RWPE1 (cell line): Measurements from ENCODE around the gene BICDL1.

Experiments
- CTCF ChIA-PET: fragments of 350-600 bp; sonication (Branson Sonifier 250); formaldehyde crosslinking; extraction: SDS; loops from one replicate; lab custom pipeline; 2021; lab: Yijun Ruan, JAX
- POLR2A ChIA-PET: fragments of 400-600 bp; formaldehyde crosslinking; extraction: SDS; loops from one replicate; lab custom pipeline; 2020; ENCODE audit warnings: antibody characterized with exemption; ENCODE audit not compliant: low non-redundant PET; lab: Yijun Ruan, JAX
- DNase-seq: peaks from one replicate; pipeline ENCODE4 v3.0.0; 2012; ENCODE audit warnings: low spot score
- H3K27ac ChIP-seq: fragments of 450-650 bp; 2 replicates; pipeline ENCODE4 v1.5.1; 2017
- TF ChIP-seq, protein P1 (sequence below): fragments of 450-650 bp; conservative IDR thresholded peaks from 2 replicates; pipeline ENCODE4 v1.5.1; 2017; ENCODE audit warnings: low read depth, mild to moderate bottlenecking

BICDL1 gene

DNA sequence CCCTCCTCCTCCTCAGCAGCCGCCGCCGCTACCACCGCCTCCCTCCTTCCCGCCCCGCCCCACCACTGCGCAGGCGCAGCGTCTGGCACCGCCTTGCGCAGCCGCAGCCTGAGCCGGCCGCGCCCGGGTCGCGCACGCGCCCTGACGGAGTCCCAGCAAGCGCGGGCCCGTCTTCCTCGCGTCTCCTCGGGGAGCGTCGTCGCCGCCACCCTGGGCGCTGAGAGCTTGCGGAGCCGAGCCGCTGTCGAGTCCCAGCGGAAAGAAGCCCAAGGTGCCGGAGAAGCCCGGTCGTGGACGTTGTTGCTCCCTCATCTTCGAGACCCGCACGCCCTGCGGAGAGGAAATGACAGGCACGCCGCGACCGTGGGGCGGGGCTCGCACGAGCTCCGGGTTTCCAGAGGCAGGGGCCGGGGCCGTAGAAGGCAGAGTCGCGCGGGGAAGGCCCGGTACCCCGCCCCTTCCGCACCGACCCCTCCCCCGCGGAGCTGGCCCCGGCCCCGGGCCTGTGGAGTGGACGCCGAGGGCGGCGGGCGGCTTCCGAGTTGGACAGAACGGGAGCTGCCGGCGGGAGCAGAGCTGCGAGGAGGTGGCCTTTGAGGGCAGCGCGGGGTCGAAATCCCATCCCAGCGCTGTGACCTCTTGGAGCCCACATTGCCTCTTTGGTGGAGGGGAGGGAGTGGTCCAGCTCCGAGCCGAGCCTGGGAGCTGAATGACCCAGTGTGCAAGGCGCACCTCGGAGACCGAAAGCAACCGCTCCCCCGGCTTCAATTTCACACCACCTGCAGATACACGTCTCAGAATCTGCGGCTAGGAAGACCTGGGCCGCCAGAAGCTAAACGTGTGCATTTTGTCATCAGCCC lies 128.0 kb downstream of the BICDL1 start:
- peak overlapping the region; percentile 94 for H3K27ac ChIP-seq
- ChIA-PET POLR2A (interaction anchor here (0.6 to 2.1 kb wide), 4 partner anchors 17 to 147 kb away, joined by 3 to 11 read pairs (median 4); partner anchors contain the start of gene RPLP0), CTCF (no interaction called here)
- peak; percentile 99 for DNase-seq
- TF ChIP-seq, protein P1, sequence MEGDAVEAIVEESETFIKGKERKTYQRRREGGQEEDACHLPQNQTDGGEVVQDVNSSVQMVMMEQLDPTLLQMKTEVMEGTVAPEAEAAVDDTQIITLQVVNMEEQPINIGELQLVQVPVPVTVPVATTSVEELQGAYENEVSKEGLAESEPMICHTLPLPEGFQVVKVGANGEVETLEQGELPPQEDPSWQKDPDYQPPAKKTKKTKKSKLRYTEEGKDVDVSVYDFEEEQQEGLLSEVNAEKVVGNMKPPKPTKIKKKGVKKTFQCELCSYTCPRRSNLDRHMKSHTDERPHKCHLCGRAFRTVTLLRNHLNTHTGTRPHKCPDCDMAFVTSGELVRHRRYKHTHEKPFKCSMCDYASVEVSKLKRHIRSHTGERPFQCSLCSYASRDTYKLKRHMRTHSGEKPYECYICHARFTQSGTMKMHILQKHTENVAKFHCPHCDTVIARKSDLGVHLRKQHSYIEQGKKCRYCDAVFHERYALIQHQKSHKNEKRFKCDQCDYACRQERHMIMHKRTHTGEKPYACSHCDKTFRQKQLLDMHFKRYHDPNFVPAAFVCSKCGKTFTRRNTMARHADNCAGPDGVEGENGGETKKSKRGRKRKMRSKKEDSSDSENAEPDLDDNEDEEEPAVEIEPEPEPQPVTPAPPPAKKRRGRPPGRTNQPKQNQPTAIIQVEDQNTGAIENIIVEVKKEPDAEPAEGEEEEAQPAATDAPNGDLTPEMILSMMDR = no peak

DNA sequence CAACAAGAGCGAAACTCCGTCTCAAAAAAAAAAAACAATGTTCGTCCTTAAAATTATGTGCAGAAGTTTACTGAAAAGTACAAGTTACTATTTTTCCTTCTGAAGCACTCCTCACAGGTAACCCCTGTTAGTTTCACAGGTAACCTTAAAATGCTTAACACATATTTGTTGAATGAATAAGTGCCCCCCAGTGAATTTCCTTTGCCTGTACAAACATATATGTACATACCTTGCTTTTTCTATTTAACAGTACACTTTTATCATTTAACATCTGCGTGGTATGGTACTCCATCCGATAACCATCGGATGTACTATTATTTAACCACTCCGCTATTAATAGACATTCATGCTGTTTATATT lies 128.9 kb downstream of the BICDL1 start:
- POLR2A ChIA-PET = interaction anchor here (0.6 to 2.1 kb wide), 4 partner anchors 82 to 179 kb away, joined by 3 to 11 read pairs (median 4); partner anchors contain the start of gene RPLP0
- H3K27ac ChIP-seq = peak overlapping the region; percentile 94
- CTCF ChIA-PET = interaction anchor here (0.6 kb wide), 1 partner anchor 166 kb away, joined by 3 read pairs; no protein-coding TSS in a partner anchor
- DNase-seq = peak; percentile 41
- TF ChIP-seq, protein P1 = no peak

DNA sequence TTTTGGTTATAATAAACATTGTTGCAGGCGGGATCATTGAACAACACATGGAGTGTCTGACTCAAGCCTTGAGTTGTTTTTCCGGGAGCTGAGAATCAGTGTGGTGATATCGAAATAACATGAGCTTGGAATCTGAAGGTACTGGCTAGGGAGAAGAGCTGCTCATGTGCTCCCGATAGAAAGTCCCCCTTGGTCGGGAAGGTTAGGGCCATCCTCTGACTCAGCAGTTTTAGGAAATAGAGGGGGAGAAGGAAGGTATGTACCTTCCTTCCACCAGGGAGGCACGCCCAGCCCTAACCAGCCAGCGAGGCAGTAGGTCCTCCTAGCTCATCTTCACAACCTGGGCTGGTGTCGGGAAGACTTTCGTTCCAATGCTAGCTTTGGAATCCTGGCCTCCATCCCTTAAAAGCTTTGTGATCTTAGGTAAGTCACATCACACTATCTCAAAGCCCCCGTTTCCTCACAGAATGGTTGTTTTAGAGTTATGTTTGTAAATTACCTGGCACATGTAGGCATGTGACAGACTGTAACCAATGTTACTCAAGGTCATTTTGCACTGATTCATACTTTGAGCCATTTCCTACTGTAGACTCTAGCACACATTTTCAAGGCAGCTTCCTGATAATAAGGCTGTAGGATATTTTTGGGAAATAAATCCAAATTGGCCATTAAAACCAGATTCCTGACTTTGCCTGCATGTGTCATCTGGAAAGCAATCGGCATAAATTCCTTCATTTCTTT lies 129.5 kb downstream of the BICDL1 start:
- POLR2A ChIA-PET = interaction anchor here (0.7 to 1.0 kb wide), 2 partner anchors 29 to 179 kb away, joined by 3 read pairs; no protein-coding TSS in a partner anchor
- H3K27ac ChIP-seq = peak overlapping the region; percentile 94
- TF ChIP-seq, protein P1 = no peak
- DNase-seq = peak; percentile 65
- CTCF ChIA-PET = interaction anchor here (0.6 kb wide), 1 partner anchor 165 kb away, joined by 3 read pairs; no protein-coding TSS in a partner anchor

DNA sequence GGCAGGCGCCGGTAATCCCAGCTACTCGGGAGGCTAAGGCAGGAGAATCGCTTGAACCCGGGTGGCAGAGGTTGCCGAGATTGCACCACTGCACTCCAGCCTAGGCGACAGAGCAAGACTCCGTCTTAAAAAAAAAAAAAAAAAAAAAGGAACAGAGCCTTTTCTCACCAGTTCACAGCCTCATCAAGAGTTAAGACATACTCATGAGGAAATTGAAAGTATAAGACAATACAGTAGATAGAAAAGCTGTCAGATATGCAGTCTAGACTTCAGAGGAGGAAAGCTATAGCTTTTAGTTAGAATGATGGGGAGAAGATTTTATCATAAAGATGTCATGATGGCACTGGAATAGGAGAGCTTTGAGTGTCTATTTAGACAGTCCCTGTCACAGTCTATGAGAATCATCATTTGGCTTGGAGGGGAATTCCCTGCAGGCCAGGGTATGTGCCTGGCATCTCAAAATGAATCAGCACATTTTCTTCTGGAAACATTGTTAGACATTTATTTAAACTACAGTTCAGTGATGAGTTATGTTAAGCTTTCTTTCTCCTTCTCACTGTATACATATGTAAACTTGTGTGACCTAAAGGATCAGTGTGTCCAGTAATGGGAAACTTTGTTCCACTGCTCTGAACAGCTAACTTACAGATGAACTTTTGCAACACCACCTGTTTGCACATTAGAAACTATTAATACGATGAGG lies 130.4 kb downstream of the BICDL1 start:
- H3K27ac ChIP-seq = peak overlapping the region; percentile 94
- ChIA-PET POLR2A (interaction anchor here (1.0 kb wide), 1 partner anchor 28 kb away, joined by 3 read pairs; no protein-coding TSS in a partner anchor), CTCF (no interaction called here)
- DNase-seq = no peak
- TF ChIP-seq, protein P1 = no peak

DNA sequence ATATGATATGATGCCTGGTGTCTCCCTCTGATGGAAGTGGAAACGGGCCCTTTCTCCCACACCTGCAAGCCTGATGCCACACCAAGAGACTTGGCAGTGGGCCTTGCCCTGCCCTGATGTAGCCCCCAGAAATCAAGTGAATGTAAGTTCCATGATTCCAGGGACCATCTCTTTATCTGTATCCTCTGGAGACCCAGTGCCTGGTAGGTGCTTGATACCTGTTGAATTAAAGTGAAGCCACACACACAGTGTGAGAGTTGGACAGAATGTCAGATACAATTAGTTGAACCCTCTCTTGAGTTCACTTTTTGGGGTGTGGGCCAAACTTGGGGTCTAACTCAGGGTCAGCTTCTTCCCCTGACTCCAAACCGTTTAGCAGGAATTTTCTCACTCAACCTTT lies 132.3 kb downstream of the BICDL1 start:
- ChIA-PET POLR2A (no interaction called here), CTCF (no interaction called here)
- TF ChIP-seq, protein P1 = no peak
- no peak for DNase-seq
- H3K27ac ChIP-seq = no peak overlapping the region
